Measurements from ENCODE around the gene SPDEF.

SPDEF gene

DNA sequence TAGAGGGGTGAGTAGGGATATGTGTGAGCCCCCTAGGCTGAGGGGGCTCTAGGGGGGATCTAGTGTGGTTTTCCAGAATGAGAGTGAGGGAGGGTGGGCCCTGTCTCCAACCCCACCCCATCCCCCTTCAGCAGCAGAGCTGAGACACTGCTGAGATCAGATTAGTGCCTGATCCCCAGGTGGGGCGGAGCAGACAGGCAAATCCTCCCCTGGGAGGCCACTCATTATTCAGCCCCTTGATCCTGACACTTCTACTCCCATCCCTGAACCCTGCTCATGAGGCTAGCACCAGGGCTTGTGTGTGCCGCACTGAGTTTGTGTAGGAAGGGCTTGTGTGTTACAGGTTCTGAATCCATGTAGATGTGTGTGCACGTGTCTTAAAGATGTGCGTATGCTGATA is 42.5 kb downstream of the SPDEF start:
- no peak for ATAC-seq

GRCh38 chr6:34512738-34513115 is 43.4 kb downstream of the SPDEF start:
- no peak for ATAC-seq
- TF ChIP-seq TCF4 (CRISPR knock-in tag; IDR thresholded peaks at IDR 0.05; ENCODE audit: borderline replicate concordance) (no peak), CSDC2 (CRISPR knock-in tag; IDR thresholded peaks at IDR 0.05) (no peak), ZC3H10 (CRISPR knock-in tag; IDR thresholded peaks at IDR 0.05) (no peak), BACH2 (CRISPR knock-in tag; IDR thresholded peaks at IDR 0.05; ENCODE audit: borderline replicate concordance) (no peak)

More for the DNA sequence above, 42.5 kb downstream of the SPDEF start:
- TF ChIP-seq ZNF565 (CRISPR knock-in tag; conservative IDR thresholded peaks at IDR 0.05; ENCODE audit: low read depth) (no peak), CSRNP3 (CRISPR knock-in tag; IDR thresholded peaks at IDR 0.05) (no peak), ARNTL (CRISPR knock-in tag; IDR thresholded peaks at IDR 0.05; ENCODE audit: borderline replicate concordance, low read depth) (no peak), RARB (CRISPR knock-in tag; IDR thresholded peaks at IDR 0.05) (no peak), TCF4 (CRISPR knock-in tag; IDR thresholded peaks at IDR 0.05; ENCODE audit: borderline replicate concordance) (no peak), PPARA (CRISPR knock-in tag; IDR thresholded peaks at IDR 0.05; ENCODE audit: borderline replicate concordance) (no peak), SNAI2 (CRISPR knock-in tag; IDR thresholded peaks at IDR 0.05) (no peak), ZFP3 (CRISPR knock-in tag; IDR thresholded peaks at IDR 0.05) (no peak), ZFP30 (CRISPR knock-in tag; IDR thresholded peaks at IDR 0.05) (no peak), GLIS3 (CRISPR knock-in tag; IDR thresholded peaks at IDR 0.05) (no peak), CSDC2 (CRISPR knock-in tag; IDR thresholded peaks at IDR 0.05) (no peak), CREB5 (CRISPR knock-in tag; IDR thresholded peaks at IDR 0.05; ENCODE audit: low read depth) (no peak), ZC3H10 (CRISPR knock-in tag; IDR thresholded peaks at IDR 0.05) (no peak), ESRRG (CRISPR knock-in tag; IDR thresholded peaks at IDR 0.05) (no peak), ZNF70 (CRISPR knock-in tag; IDR thresholded peaks at IDR 0.05) (no peak), PATZ1 (CRISPR knock-in tag; IDR thresholded peaks at IDR 0.05; ENCODE audit: borderline replicate concordance) (no peak), OSR1 (CRISPR knock-in tag; IDR thresholded peaks at IDR 0.05) (no peak)
- TF ChIP-seq, protein P1, sequence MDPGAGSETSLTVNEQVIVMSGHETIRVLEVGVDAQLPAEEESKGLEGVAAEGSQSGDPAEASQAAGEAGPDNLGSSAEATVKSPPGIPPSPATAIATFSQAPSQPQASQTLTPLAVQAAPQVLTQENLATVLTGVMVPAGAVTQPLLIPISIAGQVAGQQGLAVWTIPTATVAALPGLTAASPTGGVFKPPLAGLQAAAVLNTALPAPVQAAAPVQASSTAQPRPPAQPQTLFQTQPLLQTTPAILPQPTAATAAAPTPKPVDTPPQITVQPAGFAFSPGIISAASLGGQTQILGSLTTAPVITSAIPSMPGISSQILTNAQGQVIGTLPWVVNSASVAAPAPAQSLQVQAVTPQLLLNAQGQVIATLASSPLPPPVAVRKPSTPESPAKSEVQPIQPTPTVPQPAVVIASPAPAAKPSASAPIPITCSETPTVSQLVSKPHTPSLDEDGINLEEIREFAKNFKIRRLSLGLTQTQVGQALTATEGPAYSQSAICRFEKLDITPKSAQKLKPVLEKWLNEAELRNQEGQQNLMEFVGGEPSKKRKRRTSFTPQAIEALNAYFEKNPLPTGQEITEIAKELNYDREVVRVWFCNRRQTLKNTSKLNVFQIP (CRISPR knock-in tag; IDR thresholded peaks at IDR 0.05; ENCODE audit: borderline replicate concordance, low read depth) = no peak

DNA sequence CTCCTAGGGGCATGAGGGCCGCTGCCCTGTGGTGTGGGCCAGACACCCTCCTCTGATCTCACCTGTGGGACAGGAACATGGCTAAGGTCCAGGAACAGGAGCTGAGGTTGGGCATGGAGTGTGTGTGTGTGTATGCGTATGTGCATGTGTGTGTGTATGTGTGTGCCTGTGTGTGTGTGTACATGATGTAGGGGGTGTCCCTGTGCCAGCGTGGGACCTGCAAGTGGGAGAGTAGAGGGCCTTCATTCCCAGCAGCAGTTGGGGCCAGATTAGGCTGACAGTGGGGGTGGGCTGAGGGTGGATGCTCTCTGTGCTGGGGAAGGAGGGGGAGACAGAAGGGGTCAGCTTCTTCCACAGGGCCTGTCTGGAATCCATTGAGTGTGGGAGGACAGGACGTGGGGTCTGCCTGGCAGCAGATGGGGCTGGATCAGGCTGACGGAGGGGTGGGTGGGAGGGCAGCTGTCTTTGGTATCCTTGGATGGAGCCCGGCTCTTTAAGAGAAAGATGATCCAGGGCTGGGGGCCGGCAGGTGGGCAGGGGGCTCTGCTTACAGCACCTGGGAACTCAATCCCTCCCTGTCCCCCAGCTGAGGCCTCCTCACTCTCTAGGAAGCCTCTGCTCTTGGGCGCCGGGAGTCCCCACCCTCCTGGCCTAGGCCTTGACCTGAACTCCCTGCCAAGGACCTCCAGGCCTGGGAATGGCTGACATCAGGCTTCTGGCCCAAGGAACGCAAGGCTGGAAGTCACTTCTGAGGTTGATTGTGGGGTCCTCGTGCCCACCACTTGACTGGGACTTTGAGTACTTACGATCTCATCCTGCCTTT is 44.0 kb downstream of the SPDEF start:
- ATAC-seq = no peak
- TF ChIP-seq ZNF70 (CRISPR knock-in tag; IDR thresholded peaks at IDR 0.05) (no peak), PPARA (CRISPR knock-in tag; IDR thresholded peaks at IDR 0.05; ENCODE audit: borderline replicate concordance) (no peak), GLIS3 (CRISPR knock-in tag; IDR thresholded peaks at IDR 0.05) (no peak), TOX (CRISPR knock-in tag; IDR thresholded peaks at IDR 0.05; ENCODE audit: borderline replicate concordance) (no peak), ESRRG (CRISPR knock-in tag; IDR thresholded peaks at IDR 0.05) (no peak), OSR1 (CRISPR knock-in tag; IDR thresholded peaks at IDR 0.05) (no peak), ZFP30 (CRISPR knock-in tag; IDR thresholded peaks at IDR 0.05) (no peak), RARB (CRISPR knock-in tag; IDR thresholded peaks at IDR 0.05) (no peak), CSRNP3 (CRISPR knock-in tag; IDR thresholded peaks at IDR 0.05) (no peak), ISL1 (CRISPR knock-in tag; IDR thresholded peaks at IDR 0.05) (no peak), CSDC2 (CRISPR knock-in tag; IDR thresholded peaks at IDR 0.05) (no peak), ZNF8 (CRISPR knock-in tag; IDR thresholded peaks at IDR 0.05) (no peak), TCF4 (CRISPR knock-in tag; IDR thresholded peaks at IDR 0.05; ENCODE audit: borderline replicate concordance) (no peak), ZC3H10 (CRISPR knock-in tag; IDR thresholded peaks at IDR 0.05) (no peak), CREB5 (CRISPR knock-in tag; IDR thresholded peaks at IDR 0.05; ENCODE audit: low read depth) (no peak)
- TF ChIP-seq, protein P2, sequence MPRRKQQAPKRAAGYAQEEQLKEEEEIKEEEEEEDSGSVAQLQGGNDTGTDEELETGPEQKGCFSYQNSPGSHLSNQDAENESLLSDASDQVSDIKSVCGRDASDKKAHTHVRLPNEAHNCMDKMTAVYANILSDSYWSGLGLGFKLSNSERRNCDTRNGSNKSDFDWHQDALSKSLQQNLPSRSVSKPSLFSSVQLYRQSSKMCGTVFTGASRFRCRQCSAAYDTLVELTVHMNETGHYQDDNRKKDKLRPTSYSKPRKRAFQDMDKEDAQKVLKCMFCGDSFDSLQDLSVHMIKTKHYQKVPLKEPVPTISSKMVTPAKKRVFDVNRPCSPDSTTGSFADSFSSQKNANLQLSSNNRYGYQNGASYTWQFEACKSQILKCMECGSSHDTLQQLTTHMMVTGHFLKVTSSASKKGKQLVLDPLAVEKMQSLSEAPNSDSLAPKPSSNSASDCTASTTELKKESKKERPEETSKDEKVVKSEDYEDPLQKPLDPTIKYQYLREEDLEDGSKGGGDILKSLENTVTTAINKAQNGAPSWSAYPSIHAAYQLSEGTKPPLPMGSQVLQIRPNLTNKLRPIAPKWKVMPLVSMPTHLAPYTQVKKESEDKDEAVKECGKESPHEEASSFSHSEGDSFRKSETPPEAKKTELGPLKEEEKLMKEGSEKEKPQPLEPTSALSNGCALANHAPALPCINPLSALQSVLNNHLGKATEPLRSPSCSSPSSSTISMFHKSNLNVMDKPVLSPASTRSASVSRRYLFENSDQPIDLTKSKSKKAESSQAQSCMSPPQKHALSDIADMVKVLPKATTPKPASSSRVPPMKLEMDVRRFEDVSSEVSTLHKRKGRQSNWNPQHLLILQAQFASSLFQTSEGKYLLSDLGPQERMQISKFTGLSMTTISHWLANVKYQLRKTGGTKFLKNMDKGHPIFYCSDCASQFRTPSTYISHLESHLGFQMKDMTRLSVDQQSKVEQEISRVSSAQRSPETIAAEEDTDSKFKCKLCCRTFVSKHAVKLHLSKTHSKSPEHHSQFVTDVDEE (CRISPR knock-in tag; IDR thresholded peaks at IDR 0.05) = no peak
